Lower leg skin (tissue), 4 donors: ENCODE data around the gene S1PR2. TPM values are rescaled to one million over a fixed set of nuclear protein-coding genes. Genes with fewer than 3 reads are reported as not detected.
"Not testable (repeated sequence)": the region's sequence is repeated elsewhere in the genome, so short reads cannot be mapped to it uniquely, and the experiment has no call there.

ENCODE experiments used
- DNase-seq, 2 donors: peaks; one replicate each; pipeline ENCODE4 v3.0.0-alpha.2; 2019; ENCODE audit warnings: low spot score in 2 of 2
- H3K4me3 ChIP-seq: fragments of 200-600 bp; sonication (generic); 2 replicates; pipeline ENCODE4 v1.5.1; 2017; ENCODE audit warnings: mild to moderate bottlenecking, low read depth; ENCODE audit not compliant: poor library complexity, severe bottlenecking
- POLR2A ChIP-seq, 2 donors: fragments of 450-650 bp; IDR thresholded peaks; one replicate each; pipeline ENCODE4 v1.6.1; 2016 to 2017; ENCODE audit warnings: antibody characterized with exemption in 2 of 2, mild to moderate bottlenecking in 1 of 2, moderate library complexity in 1 of 2
- WGBS, 2 donors: methylation state at CpG; one replicate each; pipeline ENCODE4 v1.1.5; 2018; 5-methylcytosine and 5-hydroxymethylcytosine counted together
- intact Hi-C: fragments of 100-400 bp; cut with DNase I; formaldehyde crosslinking; loops from one replicate; pipeline ENCODE4 v1.15.0; 2023; ENCODE audit warnings: low total_unique reads
- total RNA-seq, 4 donors: library from RNA; depleted of rRNA; stranded (reverse); fragments of >200 nt; gene quantifications; one replicate each; pipeline ENCODE4 v1.1.0, GENCODE V29; 2016
- TF ChIP-seq, protein P1 (sequence below), 3 donors: fragments of 450-650 bp; IDR thresholded peaks; one replicate each; pipeline ENCODE4 v1.5.1; 2016; ENCODE audit warnings: antibody characterized with exemption in 3 of 3, mild to moderate bottlenecking in 3 of 3, moderate library complexity in 2 of 3

S1PR2 gene
- total RNA-seq, 4 donors from 2014 or later, result 4.5 to 11.4 (median 8.2) TPM

DNA sequence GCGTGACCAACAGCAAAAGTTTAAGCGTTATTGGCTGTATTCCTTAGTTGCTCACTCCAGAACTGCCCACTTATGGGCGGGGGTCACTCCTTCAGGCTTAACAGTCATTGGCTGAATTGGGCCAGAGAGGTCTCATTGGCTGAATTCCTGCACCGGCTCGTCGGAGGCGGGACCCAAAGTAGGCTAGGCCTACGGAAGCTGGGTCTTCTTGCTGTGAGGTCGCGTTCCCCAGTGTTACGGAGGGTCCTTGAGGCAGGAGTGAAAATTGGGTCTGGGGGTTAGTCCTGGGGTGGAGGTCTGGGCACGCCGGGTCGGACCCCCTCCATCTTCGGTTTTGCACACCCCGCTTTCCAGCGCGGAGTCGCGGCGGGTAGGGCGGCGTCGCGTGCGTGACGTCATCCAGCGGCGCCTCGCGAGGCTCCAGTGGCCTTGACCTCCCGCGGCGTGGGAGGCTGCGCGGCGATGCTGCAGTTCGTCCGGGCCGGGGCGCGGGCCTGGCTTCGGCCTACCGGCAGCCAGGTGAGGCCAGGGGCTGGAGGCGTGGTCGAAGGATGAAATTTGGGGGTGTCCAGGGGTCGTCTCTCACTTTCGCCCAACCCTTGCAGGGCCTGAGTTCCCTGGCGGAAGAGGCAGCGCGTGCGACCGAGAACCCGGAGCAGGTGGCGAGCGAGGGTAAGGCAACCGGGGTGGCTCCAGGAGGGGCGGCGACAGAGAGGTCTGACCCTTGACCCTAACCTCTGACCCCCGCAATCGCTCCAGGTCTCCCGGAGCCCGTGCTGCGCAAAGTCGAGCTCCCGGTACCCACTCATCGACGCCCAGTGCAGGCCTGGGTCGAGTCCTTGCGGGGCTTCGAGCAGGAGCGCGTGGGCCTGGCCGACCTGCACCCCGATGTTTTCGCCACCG is 20.9 kb upstream of the S1PR2 start, which contains the start of gene MRPL4:
MRPL4 (plus strand) TSS at position 423 of the 903 bp plus-strand sequence; CDS start at position 463, 40 bp downstream.
- DNase-seq, result peak; percentile 98 to 99
- TF ChIP-seq POLR2A (IDR thresholded peaks at IDR 0.05), result no peak
- TF ChIP-seq, protein P1, sequence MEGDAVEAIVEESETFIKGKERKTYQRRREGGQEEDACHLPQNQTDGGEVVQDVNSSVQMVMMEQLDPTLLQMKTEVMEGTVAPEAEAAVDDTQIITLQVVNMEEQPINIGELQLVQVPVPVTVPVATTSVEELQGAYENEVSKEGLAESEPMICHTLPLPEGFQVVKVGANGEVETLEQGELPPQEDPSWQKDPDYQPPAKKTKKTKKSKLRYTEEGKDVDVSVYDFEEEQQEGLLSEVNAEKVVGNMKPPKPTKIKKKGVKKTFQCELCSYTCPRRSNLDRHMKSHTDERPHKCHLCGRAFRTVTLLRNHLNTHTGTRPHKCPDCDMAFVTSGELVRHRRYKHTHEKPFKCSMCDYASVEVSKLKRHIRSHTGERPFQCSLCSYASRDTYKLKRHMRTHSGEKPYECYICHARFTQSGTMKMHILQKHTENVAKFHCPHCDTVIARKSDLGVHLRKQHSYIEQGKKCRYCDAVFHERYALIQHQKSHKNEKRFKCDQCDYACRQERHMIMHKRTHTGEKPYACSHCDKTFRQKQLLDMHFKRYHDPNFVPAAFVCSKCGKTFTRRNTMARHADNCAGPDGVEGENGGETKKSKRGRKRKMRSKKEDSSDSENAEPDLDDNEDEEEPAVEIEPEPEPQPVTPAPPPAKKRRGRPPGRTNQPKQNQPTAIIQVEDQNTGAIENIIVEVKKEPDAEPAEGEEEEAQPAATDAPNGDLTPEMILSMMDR (IDR thresholded peaks at IDR 0.05), result no peak
- 0% methylated on average over 34 to 74 of the region's 77 CpGs for WGBS, 2 donors
- peak within 1 kb of the TSS; percentile 59 for H3K4me3 ChIP-seq
- intact Hi-C loops, result loop anchor here (10.0 kb wide), 1 partner anchor 317 kb away; the partner anchor contains the start of gene OLFM2

DNA sequence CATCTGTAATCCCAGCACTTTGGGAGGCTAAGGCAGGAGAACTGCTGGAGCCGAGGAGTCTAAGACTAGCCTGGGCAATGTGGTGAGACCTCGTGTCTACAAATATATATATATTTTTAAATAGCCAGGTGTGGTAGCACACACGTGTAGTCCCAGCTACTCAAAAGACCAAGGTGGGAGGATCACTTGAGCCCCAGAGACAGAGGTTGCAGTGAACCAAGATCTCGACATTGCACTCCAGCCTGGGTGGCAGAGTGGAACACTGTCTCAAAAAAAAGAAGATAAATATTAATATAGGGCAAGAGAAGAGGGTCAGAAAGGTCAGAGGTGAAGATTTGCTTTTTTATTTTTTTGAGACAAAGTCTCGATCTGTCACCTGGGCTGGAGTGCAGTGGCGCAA is 15.4 kb upstream of the S1PR2 start:
- TF ChIP-seq, protein P1 (IDR thresholded peaks at IDR 0.05), result no peak
- TF ChIP-seq POLR2A (IDR thresholded peaks at IDR 0.05), result no peak
- intact Hi-C loops, result loop anchor here (10.0 kb wide), 1 partner anchor 132 kb away; the partner anchor contains the start of genes EIF3G and P2RY11
- WGBS, 2 donors, result 81 to 87% methylated on average over 6 of the region's 6 CpGs
- no peak for DNase-seq
- no peak overlapping the region for H3K4me3 ChIP-seq

DNA sequence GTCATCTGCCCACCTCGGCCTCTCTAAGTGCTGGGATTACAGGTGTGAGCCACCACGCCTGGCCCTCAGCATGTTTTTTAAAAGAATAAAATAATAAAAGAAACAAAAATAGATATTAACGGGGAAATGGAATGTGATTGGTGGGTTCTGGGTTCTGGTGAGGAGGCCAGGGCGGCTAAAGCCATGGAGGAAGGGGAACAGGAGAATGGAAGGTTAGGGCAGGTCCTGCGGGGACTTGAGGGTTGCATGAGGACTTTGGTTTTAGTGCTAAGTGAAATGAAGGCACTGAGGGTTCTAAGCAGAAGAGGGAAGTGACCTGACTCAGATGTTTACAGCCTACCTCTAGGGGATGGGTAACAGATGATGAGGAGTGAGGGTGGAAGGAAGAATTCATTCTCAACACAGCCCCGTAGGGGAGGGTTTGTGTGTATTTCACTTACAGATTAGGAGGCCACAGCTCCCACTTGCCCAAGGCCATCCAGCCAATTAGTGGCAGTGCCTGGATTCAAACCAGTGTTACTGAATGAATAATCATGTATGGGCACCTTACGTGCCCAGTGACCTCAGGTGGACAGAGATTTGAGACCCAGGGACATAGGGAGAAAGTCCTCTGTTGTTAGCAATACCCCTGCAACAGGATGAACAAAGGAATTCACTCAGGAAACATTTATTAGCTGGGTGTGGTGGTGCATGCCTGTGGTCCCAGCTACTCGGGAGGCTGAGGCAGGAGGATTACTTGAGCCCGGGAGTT is 14.2 kb upstream of the S1PR2 start:
- H3K4me3 ChIP-seq, result no peak overlapping the region
- no peak for DNase-seq
- TF ChIP-seq POLR2A (IDR thresholded peaks at IDR 0.05), result no peak
- TF ChIP-seq, protein P1 (IDR thresholded peaks at IDR 0.05), result no peak
- intact Hi-C loops, result loop anchor here (10.0 kb wide), 1 partner anchor 131 kb away; the partner anchor contains the start of genes EIF3G and P2RY11
- WGBS, 2 donors, result 75 to 87% methylated on average over 9 of the region's 9 CpGs

DNA sequence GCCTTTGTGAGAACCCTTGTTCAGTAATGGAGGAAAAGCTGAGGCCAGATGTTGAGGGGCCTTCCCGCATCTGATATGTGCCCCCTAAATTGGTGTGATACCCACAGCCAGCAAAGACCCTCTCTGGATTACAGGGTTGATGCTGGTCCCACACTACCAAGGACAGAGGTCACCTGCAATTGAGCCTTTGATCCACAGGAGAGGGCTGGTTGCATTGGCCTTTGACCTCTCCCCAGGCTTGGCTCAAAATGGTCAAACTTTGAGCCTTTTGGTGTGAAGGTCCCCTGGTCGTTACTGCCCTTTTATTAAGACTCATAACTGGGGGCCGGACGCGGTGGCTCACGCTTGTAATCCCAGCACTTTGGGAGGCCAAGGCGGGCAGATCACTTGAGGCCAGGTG is 12.5 kb upstream of the S1PR2 start:
- DNase-seq, result no peak
- intact Hi-C loops, result loop anchor here (10.0 kb wide), 1 partner anchor 129 kb away; the partner anchor contains the start of genes EIF3G and P2RY11
- 92 to 93% methylated on average over 7 of the region's 7 CpGs for WGBS, 2 donors
- TF ChIP-seq, protein P1 (IDR thresholded peaks at IDR 0.05), result no peak
- TF ChIP-seq POLR2A (IDR thresholded peaks at IDR 0.05), result no peak
- H3K4me3 ChIP-seq, result no peak overlapping the region

DNA sequence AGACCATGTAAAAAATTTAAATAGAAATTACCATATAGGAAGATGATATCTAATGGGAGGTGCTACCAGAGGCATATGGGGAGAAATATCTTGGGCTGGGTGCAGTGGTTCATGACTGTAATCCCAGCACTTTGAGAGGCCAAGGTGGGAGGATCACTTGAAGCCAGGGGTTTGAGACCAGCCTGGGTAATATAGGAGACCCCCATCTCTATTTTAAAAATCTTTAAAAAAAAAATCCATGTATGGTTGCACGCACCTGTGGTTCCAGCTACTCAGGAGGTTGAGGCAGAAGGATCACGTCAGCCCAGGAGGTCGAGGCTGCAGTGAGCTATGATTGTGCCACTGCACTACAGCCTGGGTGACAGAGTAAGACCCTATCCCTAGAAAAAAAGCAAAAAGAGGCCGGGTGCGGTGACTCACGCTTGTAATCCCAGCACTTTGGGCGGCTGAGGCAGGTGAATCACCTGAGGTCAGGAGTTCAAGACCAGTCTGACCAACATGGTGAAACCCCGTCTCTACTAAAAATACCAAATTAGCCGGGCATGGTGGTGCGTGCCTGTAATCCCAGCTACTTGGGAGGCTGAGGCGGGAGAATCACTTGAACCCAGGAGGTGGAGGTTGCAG is 10.8 kb upstream of the S1PR2 start:
- 92 to 97% methylated on average over 11 of the region's 11 CpGs for WGBS, 2 donors
- intact Hi-C loops, result loop anchor here (10.0 kb wide), 1 partner anchor 127 kb away; the partner anchor contains the start of genes EIF3G and P2RY11
- not testable (repeated sequence) for DNase-seq, H3K4me3 ChIP-seq
